ENCODE measurements around the gene MED15.
"Not testable (repeated sequence)": the region's sequence is repeated elsewhere in the genome, so short reads cannot be mapped to it uniquely, and the experiment has no call there.

GRCh38 chr22:20594486-20594885 is 87.1 kb downstream of the MED15 start:
- not testable (repeated sequence) for TF ChIP-seq BHLHE40 (IDR thresholded peaks at IDR 0.05; ENCODE audit: low read depth, low read length); EP300 (IDR thresholded peaks at IDR 0.05); ZNF302 (CRISPR knock-in tag; IDR thresholded peaks at IDR 0.05); CTCF (IDR thresholded peaks at IDR 0.05); NR3C1 (IDR thresholded peaks at IDR 0.05); ESRRA (IDR thresholded peaks at IDR 0.05; ENCODE audit: borderline replicate concordance, low read length); JUNB (IDR thresholded peaks at IDR 0.05); HOXA7 (CRISPR knock-in tag; IDR thresholded peaks at IDR 0.05); PHF8 (IDR thresholded peaks at IDR 0.05; ENCODE audit: borderline replicate concordance, low read depth); CHD4 (IDR thresholded peaks at IDR 0.05; ENCODE audit: borderline replicate concordance); TP53 (CRISPR knock-in tag; IDR thresholded peaks at IDR 0.05); NPAS2 (CRISPR knock-in tag; IDR thresholded peaks at IDR 0.05; ENCODE audit: borderline replicate concordance)

All from A549 (cell line).